ENCODE results near the gene KCTD16. TPM values are rescaled to one million over a fixed set of nuclear protein-coding genes. Genes with fewer than 3 reads are reported as not detected.

Gene KCTD16
- total and polyA plus RNA-seq, 7 experiments from 2014 or later: 0.07 to 0.22 (median 0.13) TPM; not detected in 4

GRCh38 chr5:144173766-144174165 is 3.1 kb downstream of the KCTD16 start:
- Histone ChIP-seq H3K36me3 (ENCODE audit: control insufficient read depth in 2 of 3, insufficient read depth in 3 of 3, low read length in 3 of 3) (peaks cover 0 to 3% (median 0%) of the 10 kb centered on the region in 3 experiments), H3K4me1 (ENCODE audit: control insufficient read depth in 2 of 2, insufficient read depth in 2 of 2, low read length in 2 of 2) (peaks cover 14 to 16% of the 10 kb centered on the region in 2 donors), H3K4me3 (ENCODE audit: low read length) (no peak overlapping the region), H3K9me3 (ENCODE audit: control insufficient read depth in 2 of 3, low read length in 3 of 3) (no peaks in the 10 kb centered on the region), H3K27me3 (ENCODE audit: control insufficient read depth in 2 of 2, insufficient read depth in 2 of 2, low read length in 2 of 2) (no peaks in the 10 kb centered on the region), H3K27ac (ENCODE audit: low read depth, low read length) (no peak overlapping the region)
- Mint-ChIP-seq H3K9me3 (no peaks in the 10 kb centered on the region), H3K4me3 (no peak overlapping the region), H3K27me3 (peaks cover 0 to 42% (median 0%) of the 10 kb centered on the region in 5 donors), H3K4me1 (peaks cover 9 to 28% (median 25%) of the 10 kb centered on the region in 7 donors), H3K36me3 (peaks cover 0 to 6% (median 0%) of the 10 kb centered on the region in 5 donors), H3K27ac (no peak overlapping the region)
- intact Hi-C loops (cut with micrococcal nuclease): loop anchor here in 1 of 2 donors (5.0 kb wide), 1 partner anchor 1816 kb away; no protein-coding TSS in a partner anchor
- ATAC-seq: no peak
- ChIA-PET POLR2A (interaction anchor here (0.9 to 8.2 kb wide), 2 partner anchors 15 to 739 kb away, joined by 6 to 135 read pairs; no protein-coding TSS in a partner anchor), CTCF (no interaction called here)
- DNase-seq: no peak

GRCh38 chr5:144177548-144177947 is 6.9 kb downstream of the KCTD16 start:
- no peaks in the 10 kb centered on the region for H3K36me3 ChIP-seq (ENCODE audit: control insufficient read depth in 2 of 3, insufficient read depth in 3 of 3, low read length in 3 of 3)
- no peak for ATAC-seq
- peak overlapping the region in 1 of 9 donors; percentile 51 for H3K27ac Mint-ChIP-seq
- no peak overlapping the region for H3K4me3 ChIP-seq (ENCODE audit: low read length)
- H3K27me3 Mint-ChIP-seq: peaks cover 0 to 36% (median 0%) of the 10 kb centered on the region in 5 donors
- ChIA-PET POLR2A (no interaction called here), CTCF (interaction anchor here (1.1 kb wide), 1 partner anchor 15 kb away, joined by 3 read pairs; no protein-coding TSS in a partner anchor)
- H3K27me3 ChIP-seq (ENCODE audit: control insufficient read depth in 2 of 2, insufficient read depth in 2 of 2, low read length in 2 of 2): no peaks in the 10 kb centered on the region
- no peaks in the 10 kb centered on the region for H3K9me3 ChIP-seq (ENCODE audit: control insufficient read depth in 2 of 3, low read length in 3 of 3)
- no peaks in the 10 kb centered on the region for H3K36me3 Mint-ChIP-seq
- intact Hi-C loops (cut with micrococcal nuclease): no loop called here
- H3K9me3 Mint-ChIP-seq: peaks cover 0 to 2% (median 0%) of the 10 kb centered on the region in 11 donors
- H3K27ac ChIP-seq (ENCODE audit: low read depth, low read length): no peak overlapping the region
- no peak for DNase-seq
- H3K4me1 Mint-ChIP-seq: peaks cover 0 to 6% (median 5%) of the 10 kb centered on the region in 7 donors
- no peaks in the 10 kb centered on the region for H3K4me1 ChIP-seq (ENCODE audit: control insufficient read depth in 2 of 2, insufficient read depth in 2 of 2, low read length in 2 of 2)
- no peak overlapping the region for H3K4me3 Mint-ChIP-seq

DNA sequence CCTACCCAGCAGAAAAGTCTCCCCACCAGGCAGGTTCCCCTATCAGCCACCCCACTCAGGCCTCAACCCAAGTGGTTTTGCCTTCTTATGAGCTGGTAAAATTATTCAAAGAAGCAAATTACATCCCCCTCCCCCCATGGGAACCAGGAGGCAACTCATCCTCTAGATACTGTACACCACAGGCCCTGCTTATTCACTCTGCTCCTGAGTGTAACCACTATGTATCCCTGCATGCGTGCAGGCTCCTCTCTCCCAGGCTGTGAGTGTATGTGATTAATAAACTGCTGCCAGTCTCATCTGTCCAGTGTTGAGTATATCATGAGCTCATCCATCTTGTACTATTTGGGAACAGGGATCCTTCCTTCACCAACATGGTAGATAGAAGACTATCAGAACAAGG is 8.6 kb downstream of the KCTD16 start:
- no peak for ATAC-seq
- H3K27me3 ChIP-seq (ENCODE audit: control insufficient read depth in 2 of 2, insufficient read depth in 2 of 2, low read length in 2 of 2): no peaks in the 10 kb centered on the region
- no peak for DNase-seq
- ChIA-PET CTCF (interaction anchor here (0.7 kb wide), 1 partner anchor 15 kb away, joined by 4 read pairs; no protein-coding TSS in a partner anchor), POLR2A (interaction anchor here (0.5 to 1.6 kb wide), 3 partner anchors 9 to 831 kb away, joined by 3 to 7 read pairs (median 3); no protein-coding TSS in a partner anchor)
- no peak overlapping the region for H3K27ac ChIP-seq (ENCODE audit: low read depth, low read length)
- peaks cover 0 to 7% of the 10 kb centered on the region in 2 donors for H3K4me1 ChIP-seq (ENCODE audit: control insufficient read depth in 2 of 2, insufficient read depth in 2 of 2, low read length in 2 of 2)
- intact Hi-C loops (cut with micrococcal nuclease): no loop called here
- H3K4me3 Mint-ChIP-seq: no peak overlapping the region
- peaks cover 0 to 21% (median 0%) of the 10 kb centered on the region in 5 donors for H3K27me3 Mint-ChIP-seq
- H3K27ac Mint-ChIP-seq: peak overlapping the region in 1 of 9 donors; percentile 31
- no peaks in the 10 kb centered on the region for H3K36me3 ChIP-seq (ENCODE audit: control insufficient read depth in 2 of 3, insufficient read depth in 3 of 3, low read length in 3 of 3)
- H3K36me3 Mint-ChIP-seq: no peaks in the 10 kb centered on the region
- no peaks in the 10 kb centered on the region for H3K9me3 ChIP-seq (ENCODE audit: control insufficient read depth in 2 of 3, low read length in 3 of 3)
- H3K4me3 ChIP-seq (ENCODE audit: low read length): no peak overlapping the region
- peaks cover 0 to 2% (median 0%) of the 10 kb centered on the region in 11 donors for H3K9me3 Mint-ChIP-seq
- peaks cover 3 to 15% (median 11%) of the 10 kb centered on the region in 7 donors for H3K4me1 Mint-ChIP-seq

- Histone ChIP-seq H3K4me3 (ENCODE audit: low read length) (no peak overlapping the region), H3K36me3 (ENCODE audit: control insufficient read depth in 2 of 3, insufficient read depth in 3 of 3, low read length in 3 of 3) (no peaks in the 10 kb centered on the region), H3K27ac (ENCODE audit: low read depth, low read length) (no peak overlapping the region), H3K4me1 (ENCODE audit: control insufficient read depth in 2 of 2, insufficient read depth in 2 of 2, low read length in 2 of 2) (peaks cover 19 to 41% of the 10 kb centered on the region in 2 donors), H3K9me3 (ENCODE audit: control insufficient read depth in 2 of 3, low read length in 3 of 3) (no peaks in the 10 kb centered on the region), H3K27me3 (ENCODE audit: control insufficient read depth in 2 of 2, insufficient read depth in 2 of 2, low read length in 2 of 2) (no peaks in the 10 kb centered on the region)
- Mint-ChIP-seq H3K4me1 (peaks cover 19 to 56% (median 43%) of the 10 kb centered on the region in 7 donors), H3K36me3 (no peaks in the 10 kb centered on the region), H3K9me3 (peaks cover 0 to 2% (median 0%) of the 10 kb centered on the region in 11 donors), H3K27me3 (peaks cover 0 to 2% (median 0%) of the 10 kb centered on the region in 5 donors), H3K4me3 (no peak overlapping the region), H3K27ac (peak overlapping the region in 5 of 9 donors; percentile 15 to 71 (median 49))
- intact Hi-C loops (cut with micrococcal nuclease): loop anchor here (1.0 to 10.0 kb wide), 7 partner anchors 9 to 1959 kb away; partner anchors contain the start of genes ARHGAP26 (in 1 of the 2), KCTD16 (in 1 of the 2) and YIPF5 (in 1 of the 2)
- ChIA-PET CTCF (interaction anchor here (0.6 to 1.8 kb wide), 3 partner anchors 10 to 1077 kb away, joined by 3 to 8 read pairs (median 5); partner anchors contain the start of genes KCTD16 and YIPF5), POLR2A (interaction anchor here (0.7 to 11.3 kb wide), 2 partner anchors 11 to 1378 kb away, joined by 3 to 135 read pairs; partner anchors contain the start of genes KCTD16 and YIPF5)
- DNase-seq (peak in 6 of 9 donors; percentile 17 to 42 (median 34)), ATAC-seq (no peak)
These were observed 12.7 kb downstream of the KCTD16 start for GRCh38 chr5:144183254-144183889.

DNA sequence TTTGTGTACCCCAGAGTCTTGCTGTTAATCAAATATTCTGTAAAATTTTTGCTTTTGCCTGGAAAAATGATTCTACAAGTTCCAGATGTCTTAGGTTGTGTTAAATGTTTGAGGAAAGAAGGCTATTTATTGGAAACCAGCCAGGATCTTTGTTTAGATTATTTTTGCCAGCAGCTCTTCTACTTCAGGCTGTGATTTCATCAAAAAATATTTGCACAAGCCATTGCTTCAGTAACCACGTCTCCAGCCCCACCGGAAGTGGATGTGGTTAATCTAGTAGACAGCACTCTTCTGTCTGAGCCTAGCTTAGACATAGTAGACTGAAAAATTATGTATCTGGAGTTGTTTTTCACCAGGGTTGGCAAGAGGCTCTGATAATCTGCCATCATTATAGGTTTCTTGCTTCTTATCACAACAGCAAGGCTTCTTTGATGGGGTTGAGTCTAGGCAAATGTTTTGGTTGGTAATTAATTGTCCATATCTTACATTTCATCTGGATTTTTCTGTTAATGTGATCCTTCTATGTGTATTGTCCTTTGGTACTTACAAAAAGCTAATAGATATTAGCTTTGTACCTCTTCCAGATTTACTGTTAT is 17.1 kb downstream of the KCTD16 start:
- Histone ChIP-seq H3K36me3 (ENCODE audit: control insufficient read depth in 2 of 3, insufficient read depth in 3 of 3, low read length in 3 of 3) (no peaks in the 10 kb centered on the region), H3K4me3 (ENCODE audit: low read length) (peak overlapping the region; percentile 19), H3K27me3 (ENCODE audit: control insufficient read depth in 2 of 2, insufficient read depth in 2 of 2, low read length in 2 of 2) (no peaks in the 10 kb centered on the region), H3K9me3 (ENCODE audit: control insufficient read depth in 2 of 3, low read length in 3 of 3) (no peaks in the 10 kb centered on the region), H3K27ac (ENCODE audit: low read depth, low read length) (peak overlapping the region; percentile 67), H3K4me1 (ENCODE audit: control insufficient read depth in 2 of 2, insufficient read depth in 2 of 2, low read length in 2 of 2) (peaks cover 56 to 78% of the 10 kb centered on the region in 2 donors)
- DNase-seq (peak in 8 of 9 donors; percentile 59 to 89 (median 84)), ATAC-seq (peak; percentile 72)
- POLR2A ChIA-PET: interaction anchor here (1.2 to 11.3 kb wide), 7 partner anchors 8 to 1389 kb away, joined by 3 to 135 read pairs (median 6); partner anchors contain the start of genes KCTD16, NR3C1 and YIPF5
- Mint-ChIP-seq H3K4me3 (peak overlapping the region in 9 of 10 donors; percentile 55 to 75 (median 71)), H3K9me3 (no peaks in the 10 kb centered on the region), H3K36me3 (peaks cover 0 to 4% (median 0%) of the 10 kb centered on the region in 5 donors), H3K4me1 (peaks cover 36 to 81% (median 53%) of the 10 kb centered on the region in 7 donors), H3K27ac (peak overlapping the region in 4 of 9 donors; percentile 85 to 98 (median 90)), H3K27me3 (peaks cover 0 to 2% (median 0%) of the 10 kb centered on the region in 5 donors)
- intact Hi-C loops (cut with micrococcal nuclease): loop anchor here (1.0 to 10.0 kb wide), 6 partner anchors 290 to 1963 kb away; partner anchors contain the start of gene ARHGAP26 (in 1 of the 2)
- CTCF ChIA-PET: interaction anchor here (0.8 to 2.7 kb wide), 6 partner anchors 9 to 1185 kb away, joined by 3 to 13 read pairs (median 4); partner anchors contain the start of genes KCTD16, NR3C1 and YIPF5

Data from naive thymus-derived CD4-positive, alpha-beta T cell (primary cell).